Naive thymus-derived CD8-positive, alpha-beta T cell (primary cell): ENCODE measurements around the gene KNOP1. TPM values are rescaled to one million over a fixed set of nuclear protein-coding genes. Genes with fewer than 3 reads are reported as not detected.
"Not testable (repeated sequence)": the region's sequence is repeated elsewhere in the genome, so short reads cannot be mapped to it uniquely, and the experiment has no call there.

ENCODE experiments used
- ATAC-seq, 2 donors: fragments of 150-1000 bp; cut with Tn5 transposase in 1 of 2; sonication (Bioruptor Pico), chemical (Tn5 transposase) in 1 of 2; 1 replicate in 1 of 2; 2 replicates in 1 of 2; pipeline ENCODE4 v1.10.0; 2021; ENCODE audit warnings: mild to moderate bottlenecking in 2 of 2, moderate library complexity in 2 of 2
- POLR2A ChIA-PET: fragments of 350-600 bp; sonication (Branson Sonifier 250); formaldehyde crosslinking; loops from one replicate; lab custom pipeline; 2021; ENCODE audit warnings: antibody characterized with exemption; lab: Charles Lee
- DNase-seq, 10 donors: peaks; one replicate each; pipeline versions ENCODE4 v3.0.0 to v3.0.0-alpha.2; 2020 to 2022
- H3K27ac Mint-ChIP-seq, 10 donors: one replicate each; pipeline ENCODE4 v1.8.0; 2020 to 2022; ENCODE audit warnings: mild to moderate bottlenecking in 10 of 10, mixed read lengths in 10 of 10, moderate library complexity in 4 of 10, inconsistent platforms in 1 of 10
- H3K27me3 Mint-ChIP-seq, 5 donors: one replicate each; pipeline ENCODE4 v1.8.0; 2021 to 2022; ENCODE audit warnings: mixed read lengths in 5 of 5
- H3K36me3 Mint-ChIP-seq, 3 donors: one replicate each; pipeline ENCODE4 v1.8.0; 2020 to 2022; ENCODE audit warnings: mixed read lengths in 3 of 3, mild to moderate bottlenecking in 2 of 3, inconsistent platforms in 1 of 3
- H3K4me1 Mint-ChIP-seq, 4 donors: one replicate each; pipeline ENCODE4 v1.8.0; 2021 to 2022; ENCODE audit warnings: mixed read lengths in 4 of 4
- H3K4me3 Mint-ChIP-seq, 10 donors: one replicate each; pipeline ENCODE4 v1.8.0; 2020 to 2022; ENCODE audit warnings: mild to moderate bottlenecking in 10 of 10, mixed read lengths in 10 of 10, moderate library complexity in 6 of 10, inconsistent platforms in 1 of 10
- H3K9me3 Mint-ChIP-seq, 9 donors: one replicate each; pipeline ENCODE4 v1.8.0; 2020 to 2022; ENCODE audit warnings: mixed read lengths in 9 of 9, mild to moderate bottlenecking in 3 of 9, inconsistent platforms in 1 of 9, moderate library complexity in 1 of 9
- polyA plus RNA-seq, 3 donors: library from polyadenylated mRNA; unstranded; fragments of 300-500 nt; fragmentation: Illumina TruSeq; gene quantifications; one replicate each; pipeline ENCODE4 v1.2.3, GENCODE V29; 2021
- total RNA-seq, 8 experiments: library from RNA in 2 of 8; stranded (reverse) in 2 of 8; gene quantifications; one replicate each; pipeline ENCODE4 v1.2.3 and lab custom pipeline; 2021 to 2026

Gene KNOP1
- total and polyA plus RNA-seq, 5 experiments from 2014 or later = 4.7 to 14.5 (median 10.8) TPM

DNA sequence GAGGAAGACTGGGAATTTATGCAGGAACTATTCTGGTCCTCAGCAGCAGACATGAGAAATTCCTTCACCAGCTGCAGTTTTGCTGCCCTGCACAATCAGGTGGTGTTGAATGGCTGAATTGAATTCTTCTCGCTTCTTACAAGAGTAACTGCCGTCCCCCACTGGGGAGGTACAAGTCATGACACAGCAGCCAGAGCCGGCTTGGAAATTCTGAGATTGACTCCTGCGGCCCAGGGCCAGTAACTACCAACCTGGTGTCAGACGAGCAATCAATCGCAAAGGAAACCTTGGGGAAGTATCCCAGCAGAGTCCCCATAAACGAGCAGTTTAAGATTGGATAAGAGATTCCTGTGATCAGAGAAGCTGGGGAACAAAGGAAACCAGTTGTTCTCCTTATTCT is 30.7 kb downstream of the KNOP1 start:
- Mint-ChIP-seq H3K4me1 (peaks cover 0 to 22% (median 8%) of the 10 kb centered on the region in 4 donors), H3K9me3 (peaks cover 0 to 9% (median 4%) of the 10 kb centered on the region in 9 donors), H3K4me3 (no peak overlapping the region), H3K36me3 (peaks cover 27 to 86% (median 46%) of the 10 kb centered on the region in 3 donors), H3K27me3 (no peaks in the 10 kb centered on the region), H3K27ac (peak overlapping the region in 1 of 10 donors; percentile 0)
- DNase-seq (no peak), ATAC-seq (no peak)
- POLR2A ChIA-PET = interaction anchor here (1.0 kb wide), 1 partner anchor 9 kb away, joined by 6 read pairs; no protein-coding TSS in a partner anchor

DNA sequence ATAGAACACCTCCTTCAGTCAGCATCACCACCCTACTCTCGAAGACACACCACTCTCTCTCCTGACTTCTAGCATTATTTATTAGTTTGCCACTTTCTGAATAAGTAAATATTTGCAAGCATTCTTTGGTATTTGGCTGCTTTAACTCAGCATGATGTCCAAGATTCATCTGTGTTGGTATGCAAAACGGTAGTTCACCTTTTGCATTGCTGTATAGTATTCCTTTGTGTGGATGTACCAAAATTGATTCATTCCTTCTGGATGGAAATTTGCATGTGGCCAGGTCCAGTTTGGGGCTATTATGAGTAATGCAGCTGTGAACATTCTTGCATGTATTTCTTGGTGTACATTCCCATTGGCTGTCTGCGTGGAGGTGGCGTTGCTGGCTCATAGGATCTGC is 32.9 kb downstream of the KNOP1 start:
- DNase-seq (no peak), ATAC-seq (no peak)
- Mint-ChIP-seq H3K9me3 (peaks cover 0 to 9% (median 4%) of the 10 kb centered on the region in 9 donors), H3K27me3 (no peaks in the 10 kb centered on the region), H3K27ac (no peak overlapping the region), H3K4me3 (no peak overlapping the region), H3K4me1 (peaks cover 0 to 18% (median 8%) of the 10 kb centered on the region in 4 donors), H3K36me3 (peaks cover 27 to 88% (median 47%) of the 10 kb centered on the region in 3 donors)
- POLR2A ChIA-PET = no interaction called here

DNA sequence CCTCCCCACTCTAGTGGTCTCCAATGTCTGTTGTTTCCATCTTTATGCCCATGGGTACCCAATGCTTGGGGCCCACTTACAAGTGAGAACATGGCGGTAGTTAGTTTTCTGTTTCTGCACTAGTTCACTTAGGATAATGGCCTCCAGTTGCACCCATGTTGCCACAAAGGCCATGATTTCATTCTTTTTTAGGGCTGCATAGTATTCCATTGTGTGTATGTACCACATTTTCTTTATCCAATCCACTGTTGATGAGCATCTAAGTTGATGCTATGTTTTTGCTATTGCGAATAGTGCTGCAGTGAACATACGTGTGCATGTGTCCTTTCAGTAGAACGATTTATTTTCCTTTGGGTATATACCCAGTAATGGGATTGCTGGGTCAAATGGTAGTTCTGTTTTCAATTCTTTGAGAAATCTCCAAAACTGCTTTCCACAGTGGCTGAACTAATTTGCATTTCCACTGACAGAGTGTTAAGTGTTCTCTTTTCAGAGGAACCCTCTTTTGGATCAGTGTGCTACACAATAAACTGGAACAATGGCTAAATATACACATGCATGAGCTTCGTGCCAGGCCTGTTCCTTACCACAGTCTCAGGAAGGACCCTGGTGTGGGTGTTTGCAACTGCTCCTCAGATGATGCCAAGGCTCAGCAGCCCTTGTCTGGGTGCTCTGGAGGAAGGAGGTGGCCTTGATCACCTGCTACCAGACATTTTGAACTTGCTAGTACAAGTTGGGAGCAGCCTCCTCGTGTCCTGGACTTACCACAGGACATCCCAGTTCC is 34.4 kb downstream of the KNOP1 start:
- POLR2A ChIA-PET = no interaction called here
- Mint-ChIP-seq H3K4me1 (peaks cover 0 to 5% (median 2%) of the 10 kb centered on the region in 4 donors), H3K27me3 (no peaks in the 10 kb centered on the region), H3K9me3 (peaks cover 0 to 9% (median 4%) of the 10 kb centered on the region in 9 donors), H3K27ac (no peak overlapping the region), H3K36me3 (peaks cover 27 to 85% (median 48%) of the 10 kb centered on the region in 3 donors), H3K4me3 (no peak overlapping the region)
- DNase-seq = no peak
- ATAC-seq = no peak

DNA sequence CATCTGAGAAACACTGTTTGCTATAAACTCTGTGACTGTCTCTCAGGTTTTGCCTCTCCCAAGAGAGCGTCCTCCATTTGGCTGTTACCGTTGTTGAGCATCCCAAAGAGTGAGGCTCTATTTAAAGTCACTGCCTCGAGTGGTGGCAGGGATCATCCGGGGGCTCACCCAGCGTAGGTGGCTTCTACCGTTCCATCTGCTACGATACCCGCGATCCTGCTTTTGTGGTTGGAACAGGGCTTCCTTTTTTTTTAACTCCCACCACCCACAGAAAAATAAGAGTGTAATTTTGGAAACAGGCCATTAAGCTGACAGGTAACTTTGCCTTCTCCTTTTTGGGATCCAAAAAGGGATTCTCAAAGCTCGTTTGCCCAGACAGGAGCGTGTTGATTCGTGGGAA is 36.4 kb downstream of the KNOP1 start:
- peaks cover 23 to 76% (median 44%) of the 10 kb centered on the region in 3 donors for H3K36me3 Mint-ChIP-seq
- H3K27me3 Mint-ChIP-seq = no peaks in the 10 kb centered on the region
- ATAC-seq = no peak
- POLR2A ChIA-PET = no interaction called here
- no peak overlapping the region for H3K4me3 Mint-ChIP-seq
- peaks cover 0 to 7% (median 4%) of the 10 kb centered on the region in 9 donors for H3K9me3 Mint-ChIP-seq
- no peak for DNase-seq
- peak overlapping the region in 1 of 10 donors; percentile 40 for H3K27ac Mint-ChIP-seq
- H3K4me1 Mint-ChIP-seq = no peaks in the 10 kb centered on the region

DNA sequence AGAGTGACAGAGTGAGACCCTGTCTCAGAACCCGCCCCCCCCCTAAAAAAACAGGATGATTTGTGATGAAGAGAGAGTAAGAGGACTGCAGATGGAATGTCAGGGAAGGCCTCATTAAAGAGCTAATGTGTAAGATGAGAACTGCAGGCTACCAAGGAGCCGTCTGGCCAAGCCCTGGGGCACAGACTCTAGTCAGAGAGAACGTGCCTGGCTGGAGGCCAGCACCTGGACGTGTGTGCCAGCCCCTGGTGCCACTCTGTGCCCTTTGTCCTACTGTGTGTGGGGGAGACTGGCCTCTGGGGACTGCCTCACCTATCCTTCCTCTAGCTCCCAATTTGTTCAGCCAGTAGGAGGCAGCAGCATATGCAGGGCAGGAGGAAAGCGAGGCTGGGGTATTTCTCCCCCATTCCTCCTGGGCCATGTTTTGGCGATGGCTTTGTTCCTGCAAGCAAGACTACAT is 37.1 kb downstream of the KNOP1 start:
- H3K4me3 Mint-ChIP-seq = no peak overlapping the region
- DNase-seq (no peak), ATAC-seq (no peak)
- peaks cover 23 to 76% (median 40%) of the 10 kb centered on the region in 3 donors for H3K36me3 Mint-ChIP-seq
- no peaks in the 10 kb centered on the region for H3K27me3 Mint-ChIP-seq
- H3K4me1 Mint-ChIP-seq = no peaks in the 10 kb centered on the region
- peak overlapping the region in 2 of 10 donors; percentile 69 to 78 for H3K27ac Mint-ChIP-seq
- POLR2A ChIA-PET = interaction anchor here (0.5 to 0.6 kb wide), 2 partner anchors 32 to 105 kb away, joined by 3 to 5 read pairs; no protein-coding TSS in a partner anchor
- H3K9me3 Mint-ChIP-seq = peaks cover 0 to 7% (median 4%) of the 10 kb centered on the region in 9 donors

DNA sequence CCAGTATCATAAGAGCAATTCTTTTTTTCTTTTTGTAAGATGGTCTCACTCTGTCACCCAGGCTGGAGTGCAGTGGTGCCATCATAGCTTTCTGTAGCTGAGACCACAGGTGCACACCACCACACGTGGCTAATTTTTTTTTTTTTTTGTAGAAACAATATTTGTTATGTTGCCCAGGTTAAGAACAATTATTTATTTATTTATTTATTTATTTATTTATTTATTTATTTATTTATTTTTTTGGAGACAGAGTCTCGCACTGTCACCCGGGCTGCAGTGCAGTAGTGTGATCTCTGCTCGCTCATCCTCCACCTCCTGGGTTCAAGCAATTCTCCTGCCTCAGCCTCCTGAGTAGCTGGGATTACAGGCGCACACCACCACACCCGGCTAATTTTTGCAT is 38.7 kb downstream of the KNOP1 start:
- POLR2A ChIA-PET, H3K9me3 Mint-ChIP-seq, H3K27me3 Mint-ChIP-seq, H3K27ac Mint-ChIP-seq, H3K4me1 Mint-ChIP-seq, DNase-seq, H3K4me3 Mint-ChIP-seq, ATAC-seq: not testable (repeated sequence)
- peaks cover 9 to 76% (median 31%) of the 10 kb centered on the region in 3 donors for H3K36me3 Mint-ChIP-seq

DNA sequence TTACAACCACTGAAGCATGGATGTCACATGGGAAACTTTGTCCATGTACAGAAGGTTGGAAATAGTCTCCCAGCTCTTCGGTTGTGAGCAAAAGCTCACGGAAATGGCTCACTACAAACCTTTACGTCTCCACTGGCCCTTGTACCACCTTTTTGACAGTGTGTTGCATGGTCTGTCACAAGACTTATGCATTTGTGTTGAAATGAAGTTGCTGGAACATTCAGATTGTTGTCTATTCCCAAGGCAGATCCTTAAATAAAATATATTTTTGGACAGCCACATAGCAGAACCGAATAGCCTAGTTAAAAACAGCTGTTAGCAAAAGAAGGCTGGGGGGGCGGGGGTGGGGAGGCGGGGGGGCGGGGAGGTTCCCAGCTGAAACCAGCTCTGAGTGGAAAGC is 39.2 kb downstream of the KNOP1 start:
- no peak for ATAC-seq
- Mint-ChIP-seq H3K4me1 (no peaks in the 10 kb centered on the region), H3K36me3 (peaks cover 8 to 75% (median 31%) of the 10 kb centered on the region in 3 donors), H3K4me3 (no peak overlapping the region), H3K27ac (peak overlapping the region in 1 of 10 donors; percentile 41), H3K27me3 (no peaks in the 10 kb centered on the region), H3K9me3 (peaks cover 0 to 4% (median 0%) of the 10 kb centered on the region in 9 donors)
- POLR2A ChIA-PET = no interaction called here
- no peak for DNase-seq

DNA sequence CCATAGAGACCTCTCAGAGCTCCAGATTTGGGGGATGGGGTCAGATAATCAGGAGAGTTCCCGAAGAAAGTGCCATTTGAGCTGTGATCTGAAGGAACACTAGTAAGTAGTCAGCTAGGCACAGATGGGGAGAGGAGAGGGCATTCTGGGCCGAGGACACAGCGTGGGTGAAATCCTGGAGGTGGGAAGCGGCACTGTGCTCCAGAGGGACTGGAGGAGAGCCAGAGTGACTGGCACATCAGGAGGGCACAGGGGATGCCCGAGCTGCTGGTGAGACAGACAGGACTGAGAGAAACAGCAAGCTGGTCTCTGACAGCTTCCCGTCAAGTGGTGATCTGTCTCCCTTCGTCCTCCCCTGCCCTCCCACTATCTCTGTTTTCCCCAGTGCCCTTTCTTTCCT is 40.6 kb downstream of the KNOP1 start:
- no peaks in the 10 kb centered on the region for H3K27me3 Mint-ChIP-seq
- no peak for DNase-seq
- peak overlapping the region in 1 of 10 donors; percentile 17 for H3K27ac Mint-ChIP-seq
- H3K4me3 Mint-ChIP-seq = no peak overlapping the region
- no peaks in the 10 kb centered on the region for H3K4me1 Mint-ChIP-seq
- ATAC-seq = no peak
- H3K9me3 Mint-ChIP-seq = no peaks in the 10 kb centered on the region
- POLR2A ChIA-PET = no interaction called here
- peaks cover 0 to 74% (median 19%) of the 10 kb centered on the region in 3 donors for H3K36me3 Mint-ChIP-seq

DNA sequence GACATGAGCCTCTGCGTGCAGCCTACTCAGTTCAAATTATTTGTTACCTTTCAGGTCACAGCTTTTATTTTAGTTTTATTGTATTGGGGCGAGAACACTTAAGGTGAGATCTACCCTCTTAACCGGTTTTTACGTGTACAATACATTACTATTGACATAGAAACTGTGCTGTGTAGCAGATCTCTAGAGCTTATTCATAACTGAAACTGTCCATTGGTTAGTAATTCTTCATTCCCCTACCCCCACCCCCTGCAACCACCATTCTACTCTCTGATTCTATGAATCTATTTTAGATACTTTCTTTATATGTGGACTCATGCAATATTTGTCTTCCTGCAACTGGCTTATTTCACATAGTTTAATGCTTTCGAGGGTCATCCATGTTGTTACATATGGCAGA is 43.5 kb downstream of the KNOP1 start:
- peaks cover 0 to 74% (median 23%) of the 10 kb centered on the region in 3 donors for H3K36me3 Mint-ChIP-seq
- H3K27me3 Mint-ChIP-seq = no peaks in the 10 kb centered on the region
- H3K27ac Mint-ChIP-seq = peak overlapping the region in 1 of 10 donors; percentile 38
- no peak for DNase-seq
- ATAC-seq = no peak
- H3K4me3 Mint-ChIP-seq = no peak overlapping the region
- POLR2A ChIA-PET = no interaction called here
- H3K9me3 Mint-ChIP-seq = no peaks in the 10 kb centered on the region
- no peaks in the 10 kb centered on the region for H3K4me1 Mint-ChIP-seq

DNA sequence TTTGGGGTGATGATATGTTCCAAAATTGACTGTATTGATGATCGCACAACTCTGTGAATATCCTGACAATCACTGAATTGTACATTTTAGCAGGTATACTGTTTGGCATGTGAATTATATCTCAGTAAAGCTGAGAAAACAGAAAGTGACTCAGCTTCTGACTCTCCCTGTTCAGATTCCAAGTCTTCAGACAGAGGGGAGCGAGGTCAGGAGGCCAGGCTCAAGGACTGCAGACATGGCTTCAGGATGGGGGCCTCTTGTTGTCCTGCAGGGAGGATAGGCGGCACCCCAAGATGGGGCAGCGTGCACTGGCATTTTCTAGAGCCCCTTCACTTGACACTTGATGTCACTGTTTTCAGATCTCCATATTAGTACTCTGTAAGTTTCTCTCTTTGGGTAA is 45.6 kb downstream of the KNOP1 start:
- H3K36me3 Mint-ChIP-seq = peaks cover 0 to 86% (median 26%) of the 10 kb centered on the region in 3 donors
- H3K9me3 Mint-ChIP-seq = no peaks in the 10 kb centered on the region
- H3K27me3 Mint-ChIP-seq = no peaks in the 10 kb centered on the region
- peak overlapping the region in 3 of 10 donors; percentile 25 to 65 (median 29) for H3K27ac Mint-ChIP-seq
- no peak overlapping the region for H3K4me3 Mint-ChIP-seq
- POLR2A ChIA-PET = no interaction called here
- no peak for DNase-seq
- H3K4me1 Mint-ChIP-seq = no peaks in the 10 kb centered on the region
- ATAC-seq = no peak

DNA sequence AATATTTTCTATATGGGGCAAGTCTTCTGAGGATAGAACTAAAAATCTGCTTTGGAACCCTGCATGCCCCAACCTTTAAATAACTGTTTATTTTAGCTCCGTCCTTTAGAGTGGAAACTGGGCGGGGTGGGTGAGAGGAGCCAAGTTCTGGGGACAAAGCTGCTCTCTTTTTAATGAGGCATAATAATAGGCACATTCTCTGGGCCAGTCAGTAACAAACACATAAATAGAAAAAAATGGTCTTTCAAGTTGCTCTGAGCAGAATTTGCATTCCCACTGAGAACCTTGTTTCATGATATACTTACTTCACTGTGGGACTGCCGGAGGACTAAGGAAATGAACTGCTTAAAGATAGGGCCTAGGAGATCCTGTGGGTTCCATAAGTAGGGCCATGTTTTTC is 51.5 kb downstream of the KNOP1 start:
- H3K4me1 Mint-ChIP-seq = peaks cover 0 to 3% (median 0%) of the 10 kb centered on the region in 4 donors
- no peak overlapping the region for H3K27ac Mint-ChIP-seq
- H3K27me3 Mint-ChIP-seq = no peaks in the 10 kb centered on the region
- POLR2A ChIA-PET = no interaction called here
- H3K9me3 Mint-ChIP-seq = peaks cover 0 to 8% (median 3%) of the 10 kb centered on the region in 9 donors
- ATAC-seq (no peak), DNase-seq (no peak)
- H3K4me3 Mint-ChIP-seq = no peak overlapping the region
- peaks cover 20 to 66% (median 45%) of the 10 kb centered on the region in 3 donors for H3K36me3 Mint-ChIP-seq

DNA sequence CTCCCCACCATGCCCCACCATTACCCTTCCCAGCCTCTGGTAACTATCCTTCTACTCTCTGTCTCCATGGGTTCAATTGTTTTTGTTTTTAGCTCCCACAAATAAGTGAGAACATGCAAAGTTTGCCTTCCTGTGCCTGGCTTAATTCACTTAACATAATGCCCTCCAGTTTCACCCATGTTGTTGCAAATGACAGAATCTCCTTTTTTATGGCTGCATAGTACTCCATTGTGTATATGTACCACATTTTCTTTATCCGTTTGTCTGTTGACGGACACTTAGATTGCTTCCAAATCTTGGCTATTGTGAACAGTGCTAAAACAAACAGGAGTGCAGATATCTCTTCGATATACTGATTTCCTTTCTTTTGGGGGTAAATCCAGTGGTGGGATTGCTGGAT is 52.7 kb downstream of the KNOP1 start:
- H3K27me3 Mint-ChIP-seq, H3K9me3 Mint-ChIP-seq, H3K4me3 Mint-ChIP-seq, ATAC-seq, H3K27ac Mint-ChIP-seq, H3K4me1 Mint-ChIP-seq, DNase-seq, POLR2A ChIA-PET: not testable (repeated sequence)
- H3K36me3 Mint-ChIP-seq = peaks cover 21 to 63% (median 51%) of the 10 kb centered on the region in 3 donors

DNA sequence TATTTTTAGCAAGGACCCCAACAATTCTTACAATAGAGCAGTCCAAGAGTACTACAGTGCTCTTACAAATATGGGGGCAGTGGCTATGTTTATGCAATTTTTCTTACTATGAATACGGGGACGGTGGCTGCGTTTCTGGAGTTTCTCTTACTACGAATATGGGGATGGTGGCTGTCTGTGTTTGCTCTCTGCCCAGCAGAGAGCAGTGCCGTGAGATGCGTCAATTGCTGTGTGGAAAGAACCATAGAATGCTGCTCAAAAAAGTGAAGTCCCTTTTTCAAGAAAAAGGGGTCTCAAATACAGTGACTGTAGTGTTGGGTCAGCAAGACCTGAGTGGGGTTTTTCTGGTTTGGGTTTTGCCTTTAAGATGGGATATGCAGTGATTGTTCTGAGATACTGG is 53.9 kb downstream of the KNOP1 start:
- ATAC-seq (no peak), DNase-seq (no peak)
- no peak overlapping the region for H3K4me3 Mint-ChIP-seq
- peaks cover 0 to 8% (median 3%) of the 10 kb centered on the region in 9 donors for H3K9me3 Mint-ChIP-seq
- H3K4me1 Mint-ChIP-seq = peaks cover 0 to 3% (median 0%) of the 10 kb centered on the region in 4 donors
- H3K27me3 Mint-ChIP-seq = no peaks in the 10 kb centered on the region
- H3K36me3 Mint-ChIP-seq = peaks cover 23 to 54% (median 47%) of the 10 kb centered on the region in 3 donors
- POLR2A ChIA-PET = no interaction called here
- H3K27ac Mint-ChIP-seq = no peak overlapping the region
